HCT116 (cell line): ENCODE measurements around the gene OR2V2. TPM values are rescaled to one million over a fixed set of nuclear protein-coding genes. Genes with fewer than 3 reads are reported as not detected.

ENCODE experiments used
- ATAC-seq: fragments of 200-7000 bp; cut with Tn5 transposase; 2 replicates; pipeline ENCODE4 v1.9.1; 2020; ENCODE audit warnings: mild to moderate bottlenecking, moderate library complexity
- BruUV-seq: library from RNA; stranded (reverse); fragments of 400-500 nt; replicated peaks from 2 replicates; lab custom pipeline; 2021; lab: Mats Ljungman, UMichigan
- CTCF ChIA-PET: fragments of 300-600 bp; sonication (Branson Sonifier 250); formaldehyde crosslinking; loops from one replicate; lab custom pipeline; 2021; ENCODE audit warnings: antibody characterized with exemption; lab: Charles Lee
- POLR2A ChIA-PET: fragments of 300-600, 350-600 bp; sonication (Branson Sonifier 250); formaldehyde crosslinking; loops from one replicate; lab custom pipeline; 2021; ENCODE audit warnings: antibody characterized with exemption; lab: Charles Lee
- RAD21 ChIA-PET, 2 experiments: fragments of 300-600 bp; sonication (Branson Sonifier 250); formaldehyde crosslinking; loops; one replicate each; lab custom pipeline; 2023; ENCODE audit warnings: low total read pairs in 2 of 2; ENCODE audit not compliant: uncharacterized antibody in 2 of 2, unreplicated experiment in 2 of 2, low non-redundant PET in 1 of 2; lab: Charles Lee
- DNase-seq: peaks from one replicate; pipeline ENCODE4 v3.0.0-alpha.2; 2010; ENCODE audit warnings: low read depth, low spot score
- H2AFZ ChIP-seq: fragments of 200-600 bp; shearing (Covaris generic), sonication (generic); 2 replicates; pipeline ENCODE4 v1.6.1; 2017; ENCODE audit warnings: low read depth, mixed run types, mixed read lengths, antibody characterized with exemption, low read length; ENCODE audit not compliant: poor library complexity, severe bottlenecking
- H3K27ac ChIP-seq: 2 replicates; pipeline ENCODE4 v1.5.1; 2012; ENCODE audit warnings: low read depth, low read length
- H3K27me3 ChIP-seq: fragments of 200-600 bp; sonication (generic); 2 replicates; pipeline ENCODE4 v1.6.1; 2016; ENCODE audit warnings: mixed run types, low read length, mixed read lengths; ENCODE audit not compliant: insufficient read depth
- H3K36me3 ChIP-seq, 2 experiments: fragments of 200-500 bp in 1 of 2; fragments of 200-600 bp in 1 of 2; sonication (Bioruptor generic) in 1 of 2; sonication (generic) in 1 of 2; 2 replicates each; pipeline versions ENCODE4 v1.5.1 to v1.6.1; 2014 to 2016; ENCODE audit warnings: low read length in 2 of 2, inconsistent platforms in 1 of 2, mixed read lengths in 1 of 2, mixed run types in 1 of 2; ENCODE audit not compliant: insufficient read depth in 2 of 2, control insufficient read depth in 1 of 2
- H3K4me1 ChIP-seq, 2 experiments: fragments of 200-600 bp in 1 of 2; sonication (generic) in 1 of 2; 2 replicates each; pipeline versions ENCODE4 v1.5.1 to v1.6.1; 2012 to 2017; ENCODE audit warnings: low read length in 2 of 2, inconsistent platforms in 1 of 2, mild to moderate bottlenecking in 1 of 2, mixed read lengths in 1 of 2, mixed run types in 1 of 2, moderate library complexity in 1 of 2; ENCODE audit not compliant: insufficient read depth in 2 of 2, control insufficient read depth in 1 of 2
- H3K4me2 ChIP-seq: fragments of 200-600 bp; sonication (generic); 2 replicates; pipeline ENCODE4 v1.6.1; 2017; ENCODE audit warnings: mixed run types, low read length, mixed read lengths
- H3K4me3 ChIP-seq, 2 experiments: fragments of 200-600 bp in 1 of 2; sonication (generic) in 1 of 2; replicated peaks in 1 of 2; 2 replicates each; pipeline ENCODE4 v1.5.1; 2011 to 2016; ENCODE audit warnings: low read length in 2 of 2, control low read depth in 1 of 2, low read depth in 1 of 2, mild to moderate bottlenecking in 1 of 2, mixed read lengths in 1 of 2, mixed run types in 1 of 2
- H3K79me2 ChIP-seq: fragments of 200-600 bp; sonication (generic); 2 replicates; pipeline ENCODE4 v1.6.1; 2017; ENCODE audit warnings: mild to moderate bottlenecking, mixed run types, low read length, moderate library complexity, mixed read lengths; ENCODE audit not compliant: insufficient read depth
- H3K9ac ChIP-seq: fragments of 200-600 bp; sonication (generic); 2 replicates; pipeline ENCODE4 v1.6.1; 2016; ENCODE audit warnings: low read length, mixed read lengths
- H3K9me2 ChIP-seq: fragments of 200-600 bp; sonication (generic), shearing (Covaris generic); 2 replicates; pipeline ENCODE4 v1.6.1; 2017; ENCODE audit warnings: mixed run types, mild to moderate bottlenecking, moderate library complexity; ENCODE audit not compliant: insufficient read depth
- H3K9me3 ChIP-seq, 2 experiments: fragments of 200-500 bp in 1 of 2; fragments of 200-600 bp in 1 of 2; sonication (Bioruptor generic) in 1 of 2; sonication (generic) in 1 of 2; 2 replicates each; pipeline ENCODE4 v1.6.1; 2014 to 2017; ENCODE audit warnings: low read length in 2 of 2, mixed read lengths in 2 of 2, inconsistent platforms in 1 of 2, low read depth in 1 of 2, mild to moderate bottlenecking in 1 of 2, mixed run types in 1 of 2, moderate library complexity in 1 of 2; ENCODE audit not compliant: control insufficient read depth in 1 of 2, insufficient read depth in 1 of 2
- H4K20me1 ChIP-seq: fragments of 200-600 bp; sonication (generic), shearing (Covaris generic); 2 replicates; pipeline ENCODE4 v1.6.1; 2017; ENCODE audit warnings: mixed run types, mild to moderate bottlenecking, moderate library complexity; ENCODE audit not compliant: insufficient read depth
- EGR1 ChIP-seq: IDR thresholded peaks from 2 replicates; pipeline ENCODE4 v1.6.1; 2012; ENCODE audit warnings: low read depth
- ELF1 ChIP-seq: IDR thresholded peaks from 2 replicates; pipeline ENCODE4 v1.6.1; 2012; ENCODE audit warnings: low read depth, borderline replicate concordance
- EZH2 ChIP-seq: fragments of 200-600 bp; sonication (generic); IDR thresholded peaks from 2 replicates; pipeline ENCODE4 v1.6.1; 2017; ENCODE audit warnings: antibody characterized with exemption, mixed run types
- MAX ChIP-seq: IDR thresholded peaks from 2 replicates; pipeline ENCODE4 v1.6.1; 2012
- RAD21 ChIP-seq: IDR thresholded peaks from 2 replicates; pipeline ENCODE4 v1.6.1; 2012; ENCODE audit warnings: low read depth, mild to moderate bottlenecking
- SRF ChIP-seq: IDR thresholded peaks from 2 replicates; pipeline ENCODE4 v1.6.1; 2012; ENCODE audit warnings: low read depth
- ZBTB33 ChIP-seq: IDR thresholded peaks from 2 replicates; pipeline ENCODE4 v1.6.1; 2011; ENCODE audit warnings: mild to moderate bottlenecking, low read length, moderate library complexity; ENCODE audit not compliant: insufficient replicate concordance; ENCODE audit errors: extremely low read depth
- ZFX ChIP-seq: fragments of 450-650 bp; IDR thresholded peaks from 2 replicates; pipeline ENCODE4 v1.6.1; 2017
- ZNF274 ChIP-seq: fragments of 200-500 bp; sonication (Bioruptor generic); IDR thresholded peaks from 2 replicates; pipeline ENCODE4 v1.6.1; 2014; ENCODE audit warnings: mild to moderate bottlenecking, low read depth, low read length, inconsistent platforms
- intact Hi-C: fragments of 100-400 bp; cut with micrococcal nuclease; formaldehyde crosslinking; loops from 2 replicates; pipeline ENCODE4 v1.10.0; 2022
- total RNA-seq: library from RNA; stranded (reverse); gene quantifications from one replicate; pipeline ENCODE4 v1.2.1, GENCODE V29; 2021; ENCODE audit not compliant: unreplicated experiment

Gene OR2V2
- total RNA-seq, 1 experiment from 2014 or later: not detected

- no peaks in the 10 kb centered on the region for H3K27me3 ChIP-seq
These were observed 6.4 kb downstream of the OR2V2 start for GRCh38 chr5:181153814-181154213.

GRCh38 chr5:181156758-181157157 lies 9.4 kb downstream of the OR2V2 start:
- no peaks in the 10 kb centered on the region for H4K20me1 ChIP-seq
- TF ChIP-seq MAX (no peak), EGR1 (no peak), ZBTB33 (no peak), SRF (no peak), ZNF274 (no peak), EZH2 (no peak), ZFX (no peak), ELF1 (no peak), RAD21 (no peak)
- no peak overlapping the region for H2AFZ ChIP-seq
- H3K4me1 ChIP-seq: peaks cover 11 to 24% of the 10 kb centered on the region in 2 experiments
- H3K9ac ChIP-seq: no peak overlapping the region
- ChIA-PET CTCF (no interaction called here), RAD21 (no interaction called here), POLR2A (no interaction called here)
- intact Hi-C loops: loop anchor here (10.0 kb wide), 1 partner anchor 112 kb away; the partner anchor contains the start of gene BTNL9
- H3K79me2 ChIP-seq: no peaks in the 10 kb centered on the region
- no peaks in the 10 kb centered on the region for H3K36me3 ChIP-seq
- no peak overlapping the region for H3K27ac ChIP-seq
- H3K9me3 ChIP-seq: no peaks in the 10 kb centered on the region
- ATAC-seq: no peak
- DNase-seq: no peak
- no peaks in the 10 kb centered on the region for H3K27me3 ChIP-seq
- H3K9me2 ChIP-seq: no peaks in the 10 kb centered on the region
- H3K4me3 ChIP-seq: no peak overlapping the region
- no TSS peak for BruUV-seq
- no peak overlapping the region for H3K4me2 ChIP-seq

More at GRCh38 chr5:181153814-181154213, 6.4 kb downstream of the OR2V2 start:
- Histone ChIP-seq H3K9me3 (no peaks in the 10 kb centered on the region), H3K9ac (no peak overlapping the region), H3K27ac (no peak overlapping the region), H3K36me3 (no peaks in the 10 kb centered on the region), H2AFZ (no peak overlapping the region), H3K79me2 (no peaks in the 10 kb centered on the region), H3K4me3 (no peak overlapping the region), H3K4me2 (no peak overlapping the region), H4K20me1 (no peaks in the 10 kb centered on the region), H3K4me1 (no peaks in the 10 kb centered on the region), H3K9me2 (no peaks in the 10 kb centered on the region)
- no peak for DNase-seq
- ChIA-PET POLR2A (no interaction called here), CTCF (no interaction called here), RAD21 (no interaction called here)
- intact Hi-C loops: loop anchor here (10.0 kb wide), 1 partner anchor 109 kb away; the partner anchor contains the start of gene BTNL9
- no peak for TF ChIP-seq ZBTB33
- BruUV-seq: no TSS peak
- no peak for ATAC-seq
